ENCODE results near the gene C19orf33. TPM values are rescaled to one million over a fixed set of nuclear protein-coding genes. Genes with fewer than 3 reads are reported as not detected.

Gene C19orf33
- polyA plus RNA-seq, 1 donor = 387 TPM

- Histone ChIP-seq H3K9me3 (ENCODE audit: control insufficient read depth, low read depth, low read length) (no peaks in the 10 kb centered on the region), H3K4me1 (ENCODE audit: control insufficient read depth, insufficient read depth, low read length) (peaks cover 18% of the 10 kb centered on the region), H3K36me3 (ENCODE audit: control insufficient read depth, insufficient read depth, low read length) (peaks cover 9% of the 10 kb centered on the region), H3K27me3 (ENCODE audit: control insufficient read depth, insufficient read depth, low read length) (no peaks in the 10 kb centered on the region), H3K4me3 (ENCODE audit: low read length) (no peak overlapping the region), H3K27ac (ENCODE audit: low read length) (no peak overlapping the region)
- WGBS (ENCODE audit: insufficient coverage, low lambda C conversion rate) = 80% methylated on average over 1 of the region's 9 CpGs
- no peak for DNase-seq
Observed at GRCh38 chr19:38277969-38278680, 25.9 kb upstream of the C19orf33 start.

DNA sequence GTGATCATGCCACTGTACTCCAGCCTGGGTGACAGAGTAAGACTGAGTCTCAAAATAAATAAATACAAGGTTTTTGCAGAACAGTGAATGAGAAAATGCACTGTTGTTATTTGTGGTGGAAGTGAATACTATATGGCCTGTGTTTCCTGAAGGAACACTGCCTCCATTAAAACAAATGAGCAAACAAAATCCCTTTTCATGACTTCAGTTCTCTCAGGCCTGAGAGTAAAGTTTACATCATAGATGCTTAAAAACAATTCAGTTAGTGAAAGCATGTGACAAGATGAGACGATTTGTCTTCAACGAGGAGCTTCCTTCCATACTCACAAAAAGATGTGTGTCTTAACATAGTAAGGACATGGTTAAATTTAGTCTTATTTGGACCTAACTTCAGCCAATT, 25.3 kb upstream of the C19orf33 start:
- Histone ChIP-seq H3K4me3 (ENCODE audit: low read length) (no peak overlapping the region), H3K4me1 (ENCODE audit: control insufficient read depth, insufficient read depth, low read length) (peaks cover 12% of the 10 kb centered on the region), H3K27ac (ENCODE audit: low read length) (no peak overlapping the region), H3K27me3 (ENCODE audit: control insufficient read depth, insufficient read depth, low read length) (no peaks in the 10 kb centered on the region), H3K36me3 (ENCODE audit: control insufficient read depth, insufficient read depth, low read length) (peaks cover 13% of the 10 kb centered on the region), H3K9me3 (ENCODE audit: control insufficient read depth, low read depth, low read length) (no peaks in the 10 kb centered on the region)
- no CpG with 5 or more reads among the region's 2 CpGs for WGBS (ENCODE audit: insufficient coverage, low lambda C conversion rate)
- DNase-seq = no peak

DNA sequence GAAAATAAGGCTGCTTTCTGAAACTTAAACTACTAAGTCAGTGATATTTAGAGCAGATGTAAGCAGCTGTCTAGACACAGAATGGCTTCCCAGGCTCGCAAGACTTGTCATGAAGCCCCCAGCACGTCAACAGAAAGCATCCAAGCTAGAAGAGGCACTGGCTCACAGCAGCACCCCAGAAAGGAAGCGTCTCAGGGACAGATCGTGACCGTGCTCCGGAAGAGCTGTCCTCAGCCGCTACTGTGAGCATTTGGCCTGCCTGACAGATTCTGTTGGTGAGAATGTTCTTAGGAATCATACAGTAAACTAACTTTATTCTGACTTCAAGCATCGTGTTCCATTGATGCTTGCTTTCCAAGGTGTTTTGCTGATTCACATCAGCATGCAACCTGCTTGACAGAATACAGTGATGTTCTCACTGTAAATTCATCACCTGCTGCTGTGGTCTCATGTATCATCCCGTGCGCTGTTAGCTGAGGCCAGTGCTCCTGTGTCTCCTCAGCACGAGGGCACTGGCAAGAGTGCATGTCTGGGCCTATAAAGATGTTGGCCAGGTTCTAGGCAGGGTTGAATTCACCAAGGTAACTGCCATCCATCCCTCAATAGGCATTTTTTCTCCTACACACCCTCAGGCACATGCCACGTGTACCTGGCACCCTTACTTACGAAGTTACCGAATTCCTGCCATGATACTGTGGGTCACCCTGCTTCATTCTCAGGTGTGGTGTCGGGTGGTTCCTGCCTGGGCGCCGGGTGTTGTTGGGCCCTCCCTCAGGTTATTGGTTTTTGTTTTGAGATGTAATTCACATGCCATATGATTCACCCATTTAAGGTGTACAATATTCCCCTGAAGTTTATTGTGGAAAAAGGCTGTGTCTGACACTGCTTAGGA, 23.8 kb upstream of the C19orf33 start:
- 90% methylated on average over 2 of the region's 17 CpGs for WGBS (ENCODE audit: insufficient coverage, low lambda C conversion rate)
- Histone ChIP-seq H3K36me3 (ENCODE audit: control insufficient read depth, insufficient read depth, low read length) (peaks cover 27% of the 10 kb centered on the region), H3K4me1 (ENCODE audit: control insufficient read depth, insufficient read depth, low read length) (no peaks in the 10 kb centered on the region), H3K9me3 (ENCODE audit: control insufficient read depth, low read depth, low read length) (no peaks in the 10 kb centered on the region), H3K4me3 (ENCODE audit: low read length) (no peak overlapping the region), H3K27me3 (ENCODE audit: control insufficient read depth, insufficient read depth, low read length) (no peaks in the 10 kb centered on the region), H3K27ac (ENCODE audit: low read length) (no peak overlapping the region)
- DNase-seq = no peak

DNA sequence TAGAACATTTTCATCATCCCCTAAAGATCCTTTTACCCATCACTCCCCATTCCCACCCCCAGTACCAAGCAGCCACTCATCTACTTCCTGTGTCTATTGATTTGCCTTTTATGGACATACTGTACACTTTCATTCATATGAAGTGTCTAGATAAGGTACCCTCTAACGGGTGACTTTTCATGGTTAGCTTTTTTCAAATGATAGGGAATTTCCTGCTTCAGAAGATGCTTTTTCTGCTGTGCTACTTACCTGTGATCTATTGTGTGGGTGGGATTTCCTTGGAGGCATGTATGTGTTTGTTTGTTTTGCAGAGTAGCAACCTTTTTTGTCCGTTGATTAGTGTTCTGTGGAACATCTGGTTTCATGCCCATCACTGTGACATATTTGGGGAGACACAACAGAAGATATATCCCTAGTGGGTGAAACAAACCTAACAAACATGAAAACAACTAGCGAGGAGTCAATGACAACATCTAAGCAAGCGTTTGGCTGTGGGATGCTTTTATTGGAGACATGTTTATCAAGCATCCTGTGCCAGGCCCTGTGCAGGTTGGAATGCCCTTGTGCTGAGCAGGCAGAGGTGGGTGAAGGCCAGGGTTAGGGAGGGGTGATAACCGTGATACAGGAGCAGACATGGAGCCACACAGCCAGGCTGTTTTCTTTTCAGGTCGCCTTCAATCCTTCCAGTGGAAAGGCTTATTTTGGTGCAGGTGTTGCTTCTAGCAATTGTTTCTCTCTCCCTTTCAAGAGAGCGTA, 22.1 kb upstream of the C19orf33 start:
- H3K4me1 ChIP-seq (ENCODE audit: control insufficient read depth, insufficient read depth, low read length) = no peaks in the 10 kb centered on the region
- DNase-seq = no peak
- no peaks in the 10 kb centered on the region for H3K27me3 ChIP-seq (ENCODE audit: control insufficient read depth, insufficient read depth, low read length)
- no peak overlapping the region for H3K27ac ChIP-seq (ENCODE audit: low read length)
- peaks cover 37% of the 10 kb centered on the region for H3K36me3 ChIP-seq (ENCODE audit: control insufficient read depth, insufficient read depth, low read length)
- WGBS (ENCODE audit: insufficient coverage, low lambda C conversion rate) = 83% methylated on average over 2 of the region's 7 CpGs
- no peaks in the 10 kb centered on the region for H3K9me3 ChIP-seq (ENCODE audit: control insufficient read depth, low read depth, low read length)
- H3K4me3 ChIP-seq (ENCODE audit: low read length) = no peak overlapping the region

DNA sequence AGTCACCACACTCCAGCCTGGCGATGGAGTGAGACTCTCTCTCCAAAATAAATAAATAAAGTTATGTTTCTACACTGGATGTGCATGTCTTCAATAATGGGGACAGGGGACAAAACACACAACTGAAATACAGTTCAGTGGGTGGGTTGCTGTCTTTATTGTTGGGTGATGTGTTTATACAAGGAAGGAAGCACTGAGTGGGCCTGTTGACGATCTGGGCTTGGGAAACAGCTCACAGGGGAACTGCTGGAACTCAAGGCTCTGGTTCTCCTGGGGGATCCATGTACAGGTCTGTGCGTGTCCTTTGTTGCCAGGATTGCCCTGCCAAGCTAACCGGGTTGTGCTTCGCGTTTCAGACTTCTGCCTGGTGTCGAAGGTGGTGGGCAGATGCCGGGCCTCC, 20.8 kb upstream of the C19orf33 start:
- H3K4me1 ChIP-seq (ENCODE audit: control insufficient read depth, insufficient read depth, low read length) = no peaks in the 10 kb centered on the region
- H3K27ac ChIP-seq (ENCODE audit: low read length) = no peak overlapping the region
- H3K36me3 ChIP-seq (ENCODE audit: control insufficient read depth, insufficient read depth, low read length) = peaks cover 47% of the 10 kb centered on the region
- WGBS (ENCODE audit: insufficient coverage, low lambda C conversion rate) = 87% methylated on average over 3 of the region's 8 CpGs
- H3K27me3 ChIP-seq (ENCODE audit: control insufficient read depth, insufficient read depth, low read length) = no peaks in the 10 kb centered on the region
- no peak overlapping the region for H3K4me3 ChIP-seq (ENCODE audit: low read length)
- DNase-seq = no peak
- no peaks in the 10 kb centered on the region for H3K9me3 ChIP-seq (ENCODE audit: control insufficient read depth, low read depth, low read length)

DNA sequence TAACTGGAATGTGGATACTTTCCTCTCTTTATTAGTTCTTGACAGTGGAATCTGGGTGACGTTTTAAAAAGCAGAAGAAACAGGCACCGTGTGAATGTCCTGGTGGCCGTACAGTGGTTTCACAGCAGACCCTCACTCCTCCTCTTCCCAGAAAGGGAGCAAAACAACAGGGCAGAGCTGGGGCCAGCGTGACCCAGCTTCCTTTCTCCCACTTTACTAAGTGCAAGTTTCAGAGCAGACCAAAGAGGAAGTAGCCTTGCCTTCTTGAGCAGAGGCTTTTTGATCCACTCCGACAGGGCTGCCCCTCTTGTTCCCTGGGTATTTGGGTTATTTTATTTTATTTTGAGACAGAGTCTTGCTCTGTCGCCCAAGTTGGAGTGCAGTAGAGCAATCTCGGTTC, 19.6 kb upstream of the C19orf33 start:
- Histone ChIP-seq H3K36me3 (ENCODE audit: control insufficient read depth, insufficient read depth, low read length) (peaks cover 56% of the 10 kb centered on the region), H3K4me3 (ENCODE audit: low read length) (no peak overlapping the region), H3K27ac (ENCODE audit: low read length) (no peak overlapping the region), H3K4me1 (ENCODE audit: control insufficient read depth, insufficient read depth, low read length) (no peaks in the 10 kb centered on the region), H3K27me3 (ENCODE audit: control insufficient read depth, insufficient read depth, low read length) (no peaks in the 10 kb centered on the region), H3K9me3 (ENCODE audit: control insufficient read depth, low read depth, low read length) (no peaks in the 10 kb centered on the region)
- no peak for DNase-seq
- no CpG with 5 or more reads among the region's 7 CpGs for WGBS (ENCODE audit: insufficient coverage, low lambda C conversion rate)

GRCh38 chr19:38285567-38285966, 18.5 kb upstream of the C19orf33 start:
- Histone ChIP-seq H3K27ac (ENCODE audit: low read length) (no peak overlapping the region), H3K27me3 (ENCODE audit: control insufficient read depth, insufficient read depth, low read length) (no peaks in the 10 kb centered on the region), H3K36me3 (ENCODE audit: control insufficient read depth, insufficient read depth, low read length) (peaks cover 61% of the 10 kb centered on the region), H3K4me1 (ENCODE audit: control insufficient read depth, insufficient read depth, low read length) (no peaks in the 10 kb centered on the region), H3K9me3 (ENCODE audit: control insufficient read depth, low read depth, low read length) (no peaks in the 10 kb centered on the region), H3K4me3 (ENCODE audit: low read length) (no peak overlapping the region)
- DNase-seq = no peak
- WGBS (ENCODE audit: insufficient coverage, low lambda C conversion rate) = 100% methylated on average over 2 of the region's 5 CpGs

- Histone ChIP-seq H3K36me3 (ENCODE audit: control insufficient read depth, insufficient read depth, low read length) (peaks cover 79% of the 10 kb centered on the region), H3K4me3 (ENCODE audit: low read length) (no peak overlapping the region), H3K27me3 (ENCODE audit: control insufficient read depth, insufficient read depth, low read length) (no peaks in the 10 kb centered on the region), H3K4me1 (ENCODE audit: control insufficient read depth, insufficient read depth, low read length) (no peaks in the 10 kb centered on the region), H3K9me3 (ENCODE audit: control insufficient read depth, low read depth, low read length) (no peaks in the 10 kb centered on the region), H3K27ac (ENCODE audit: low read length) (no peak overlapping the region)
- DNase-seq = no peak
- WGBS (ENCODE audit: insufficient coverage, low lambda C conversion rate) = no CpG with 5 or more reads among the region's 9 CpGs
Observed at GRCh38 chr19:38287604-38288003, 16.4 kb upstream of the C19orf33 start.

DNA sequence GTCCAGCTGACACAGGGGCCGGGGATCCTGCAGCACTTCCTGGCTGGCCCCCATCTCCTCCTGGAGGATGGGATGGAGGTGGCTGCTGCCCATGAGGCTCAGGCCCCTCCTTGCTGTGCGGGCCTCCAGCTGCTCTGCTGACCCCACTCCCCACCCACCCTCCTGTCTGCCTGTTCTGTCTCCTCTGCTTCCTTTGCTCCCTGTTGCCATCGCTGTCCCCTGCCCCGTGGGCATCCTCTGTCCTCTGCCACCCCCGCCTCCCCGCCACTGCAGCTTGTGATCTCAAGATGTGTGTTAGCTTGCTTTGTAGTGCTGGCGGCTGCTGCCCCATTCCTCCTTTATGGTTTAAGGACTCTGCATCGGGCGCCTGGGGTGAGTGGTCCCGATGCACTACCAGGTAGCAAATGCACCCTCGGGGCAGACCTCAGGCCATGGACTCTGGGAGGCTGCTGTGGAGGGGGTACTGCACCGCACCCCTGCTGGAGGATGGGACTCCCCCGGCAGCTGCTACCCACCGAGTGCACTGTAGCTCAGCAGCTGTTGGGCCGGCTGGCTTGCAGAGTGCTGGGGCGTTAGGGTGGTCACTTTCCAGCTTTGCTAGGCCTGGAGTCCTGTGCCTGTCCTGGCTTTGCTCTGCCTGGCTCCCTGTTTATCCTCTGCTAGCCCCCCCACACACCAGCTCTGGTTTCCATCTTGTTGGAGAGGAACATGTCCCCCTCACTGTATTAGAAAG, 15.8 kb upstream of the C19orf33 start:
- Histone ChIP-seq H3K27ac (ENCODE audit: low read length) (no peak overlapping the region), H3K9me3 (ENCODE audit: control insufficient read depth, low read depth, low read length) (no peaks in the 10 kb centered on the region), H3K4me1 (ENCODE audit: control insufficient read depth, insufficient read depth, low read length) (no peaks in the 10 kb centered on the region), H3K36me3 (ENCODE audit: control insufficient read depth, insufficient read depth, low read length) (peaks cover 83% of the 10 kb centered on the region), H3K4me3 (ENCODE audit: low read length) (no peak overlapping the region), H3K27me3 (ENCODE audit: control insufficient read depth, insufficient read depth, low read length) (no peaks in the 10 kb centered on the region)
- DNase-seq = no peak
- WGBS (ENCODE audit: insufficient coverage, low lambda C conversion rate) = no CpG with 5 or more reads among the region's 16 CpGs

- Histone ChIP-seq H3K4me3 (ENCODE audit: low read length) (no peak overlapping the region), H3K4me1 (ENCODE audit: control insufficient read depth, insufficient read depth, low read length) (no peaks in the 10 kb centered on the region), H3K9me3 (ENCODE audit: control insufficient read depth, low read depth, low read length) (no peaks in the 10 kb centered on the region), H3K27me3 (ENCODE audit: control insufficient read depth, insufficient read depth, low read length) (no peaks in the 10 kb centered on the region), H3K27ac (ENCODE audit: low read length) (no peak overlapping the region), H3K36me3 (ENCODE audit: control insufficient read depth, insufficient read depth, low read length) (peaks cover 80% of the 10 kb centered on the region)
- whole genome bisulfite sequencing (ENCODE audit: insufficient coverage, low lambda C conversion rate) = no CpG with 5 or more reads among the region's 15 CpGs
- DNase-seq = no peak
Observed at GRCh38 chr19:38289955-38290354, 14.1 kb upstream of the C19orf33 start.

Measured in large intestine (tissue), 3 donors.